Gastrocnemius medialis (tissue), 4 donors: ENCODE data around the gene PDLIM4. TPM values are rescaled to one million over a fixed set of nuclear protein-coding genes. Genes with fewer than 3 reads are reported as not detected.

Experiments used
- ATAC-seq, 2 donors: fragments of 150-250 bp; one replicate each; pipeline ENCODE4 v1.9.1; 2016
- DNase-seq, 2 donors: peaks; one replicate each; pipeline ENCODE4 v3.0.0-alpha.2; 2019
- H3K27ac ChIP-seq, 4 donors: fragments of 200-600 bp; sonication (generic); 1 replicate in 1 of 4; 2 replicates in 3 of 4; pipeline ENCODE4 v1.5.1; 2016 to 2018; ENCODE audit warnings: mild to moderate bottlenecking in 2 of 4, moderate library complexity in 1 of 4
- H3K27me3 ChIP-seq, 3 donors: fragments of 200-600 bp; sonication (generic) in 2 of 3; 1 replicate in 1 of 3; 2 replicates in 2 of 3; pipeline versions ENCODE4 v1.5.1 to v1.6.0; 2016 to 2019; ENCODE audit warnings: mild to moderate bottlenecking in 1 of 3, moderate library complexity in 1 of 3
- H3K36me3 ChIP-seq, 2 donors: fragments of 200-600 bp; sonication (generic) in 1 of 2; one replicate each; pipeline ENCODE4 v1.5.1; 2017 to 2018
- H3K4me1 ChIP-seq, 2 donors: fragments of 200-600 bp; sonication (generic) in 1 of 2; one replicate each; pipeline ENCODE4 v1.5.1; 2016 to 2017; ENCODE audit warnings: mild to moderate bottlenecking in 2 of 2
- H3K4me3 ChIP-seq, 4 donors: fragments of 200-600 bp; sonication (generic) in 3 of 4; 1 replicate in 1 of 4; 2 replicates in 3 of 4; pipeline ENCODE4 v1.5.1; 2016 to 2019; ENCODE audit warnings: mild to moderate bottlenecking in 2 of 4
- H3K9me3 ChIP-seq, 3 donors: fragments of 200-600 bp; sonication (generic) in 2 of 3; 1 replicate in 1 of 3; 2 replicates in 2 of 3; pipeline ENCODE4 v1.5.1; 2016 to 2019
- CTCF ChIP-seq, 5 experiments: fragments of 450-650 bp in 3 of 5; fragments of 200-600 bp in 2 of 5; sonication (generic) in 2 of 5; IDR thresholded peaks in 4 of 5; conservative IDR thresholded peaks in 1 of 5; 1 replicate in 4 of 5; 2 replicates in 1 of 5; pipeline ENCODE4 v1.5.1; 2016 to 2019; ENCODE audit warnings: antibody characterized with exemption in 5 of 5, mild to moderate bottlenecking in 3 of 5, moderate library complexity in 3 of 5
- POLR2A ChIP-seq, 2 donors: fragments of 450-650 bp; IDR thresholded peaks; one replicate each; pipeline ENCODE4 v1.6.1; 2017; ENCODE audit warnings: antibody characterized with exemption in 2 of 2, mild to moderate bottlenecking in 2 of 2, moderate library complexity in 2 of 2
- in situ Hi-C, 4 donors: fragments of 200-750 bp; cut with MboI; loops; one replicate each; pipeline versions ENCODE4 v1.15.0 to v1.8.0; 2017; ENCODE audit warnings: low sequenced_read_pairs in 4 of 4
- intact Hi-C: fragments of 100-400 bp; cut with DNase I; formaldehyde crosslinking; loops from one replicate; pipeline ENCODE4 v1.15.1; 2023; ENCODE audit warnings: low total_unique reads
- total RNA-seq, 4 donors: library from RNA; depleted of rRNA; stranded (reverse); fragments of >200 nt; gene quantifications; one replicate each; pipeline versions ENCODE4 v1.1.0 to v1.2.3, GENCODE V29; 2016

The PDLIM4 gene
- total RNA-seq, 4 donors from 2014 or later, result 0.66 to 8.0 (median 5.3) TPM

GRCh38 chr5:132221781-132222648, 35.5 kb upstream of the PDLIM4 start:
- in situ Hi-C loops, result no loop called here
- H3K4me1 ChIP-seq, result peaks cover 46 to 55% of the 10 kb centered on the region in 2 donors
- intact Hi-C loops, result no loop called here
- DNase-seq (peak in 1 of 2 donors; percentile 27), ATAC-seq (peak in 1 of 2 donors; percentile 51)
- no peaks in the 10 kb centered on the region for H3K9me3 ChIP-seq
- no peaks in the 10 kb centered on the region for H3K36me3 ChIP-seq
- no peak overlapping the region for H3K4me3 ChIP-seq
- peak overlapping the region in 1 of 4 donors; percentile 27 for H3K27ac ChIP-seq
- H3K27me3 ChIP-seq, result no peaks in the 10 kb centered on the region
- TF ChIP-seq CTCF (IDR thresholded peaks at IDR 0.05 in 4 of 5, conservative IDR thresholded peaks at IDR 0.05 in 1 of 5), result no peak
- no peak for TF ChIP-seq POLR2A (IDR thresholded peaks at IDR 0.05)

GRCh38 chr5:132222649-132223038, 34.9 kb upstream of the PDLIM4 start:
- TF ChIP-seq CTCF (IDR thresholded peaks at IDR 0.05 in 4 of 5, conservative IDR thresholded peaks at IDR 0.05 in 1 of 5) (no peak), POLR2A (IDR thresholded peaks at IDR 0.05) (no peak)
- Histone ChIP-seq H3K36me3 (no peaks in the 10 kb centered on the region), H3K27ac (no peak overlapping the region), H3K9me3 (no peaks in the 10 kb centered on the region), H3K27me3 (no peaks in the 10 kb centered on the region), H3K4me1 (peaks cover 47 to 58% of the 10 kb centered on the region in 2 donors), H3K4me3 (no peak overlapping the region)
- ATAC-seq, result no peak
- in situ Hi-C loops (no loop called here), intact Hi-C loops (no loop called here)
- DNase-seq, result no peak

GRCh38 chr5:132223861-132224260, 33.6 kb upstream of the PDLIM4 start:
- TF ChIP-seq CTCF (IDR thresholded peaks at IDR 0.05 in 4 of 5, conservative IDR thresholded peaks at IDR 0.05 in 1 of 5) (no peak), POLR2A (IDR thresholded peaks at IDR 0.05) (no peak)
- peaks cover 45 to 55% of the 10 kb centered on the region in 2 donors for H3K4me1 ChIP-seq
- DNase-seq (no peak), ATAC-seq (no peak)
- in situ Hi-C loops (no loop called here), intact Hi-C loops (no loop called here)
- no peaks in the 10 kb centered on the region for H3K36me3 ChIP-seq
- H3K27me3 ChIP-seq, result no peaks in the 10 kb centered on the region
- H3K9me3 ChIP-seq, result no peaks in the 10 kb centered on the region
- H3K4me3 ChIP-seq, result no peak overlapping the region
- H3K27ac ChIP-seq, result peak overlapping the region in 1 of 4 donors; percentile 70

GRCh38 chr5:132224716-132225115, 32.8 kb upstream of the PDLIM4 start:
- intact Hi-C loops (loop anchor here (5.0 kb wide), 2 partner anchors 32 to 138 kb away; no protein-coding TSS in a partner anchor), in situ Hi-C loops (no loop called here)
- Histone ChIP-seq H3K27me3 (no peaks in the 10 kb centered on the region), H3K4me1 (peaks cover 38 to 47% of the 10 kb centered on the region in 2 donors), H3K9me3 (no peaks in the 10 kb centered on the region), H3K27ac (peak overlapping the region; percentile 27 to 70 (median 43)), H3K36me3 (no peaks in the 10 kb centered on the region), H3K4me3 (no peak overlapping the region)
- ATAC-seq, result no peak
- TF ChIP-seq POLR2A (IDR thresholded peaks at IDR 0.05) (no peak), CTCF (IDR thresholded peaks at IDR 0.05 in 4 of 5, conservative IDR thresholded peaks at IDR 0.05 in 1 of 5) (no peak)
- DNase-seq, result no peak
